ENCODE measurements around the gene NDUFB5.

Gene NDUFB5

GRCh38 chr3:179672918-179673317 lies 68.3 kb downstream of the NDUFB5 start:
- H3K4me3 ChIP-seq (ENCODE audit: low read depth, low read length), result no peak overlapping the region
- no peak for DNase-seq (ENCODE audit: low read depth)
- TF ChIP-seq, protein P1, sequence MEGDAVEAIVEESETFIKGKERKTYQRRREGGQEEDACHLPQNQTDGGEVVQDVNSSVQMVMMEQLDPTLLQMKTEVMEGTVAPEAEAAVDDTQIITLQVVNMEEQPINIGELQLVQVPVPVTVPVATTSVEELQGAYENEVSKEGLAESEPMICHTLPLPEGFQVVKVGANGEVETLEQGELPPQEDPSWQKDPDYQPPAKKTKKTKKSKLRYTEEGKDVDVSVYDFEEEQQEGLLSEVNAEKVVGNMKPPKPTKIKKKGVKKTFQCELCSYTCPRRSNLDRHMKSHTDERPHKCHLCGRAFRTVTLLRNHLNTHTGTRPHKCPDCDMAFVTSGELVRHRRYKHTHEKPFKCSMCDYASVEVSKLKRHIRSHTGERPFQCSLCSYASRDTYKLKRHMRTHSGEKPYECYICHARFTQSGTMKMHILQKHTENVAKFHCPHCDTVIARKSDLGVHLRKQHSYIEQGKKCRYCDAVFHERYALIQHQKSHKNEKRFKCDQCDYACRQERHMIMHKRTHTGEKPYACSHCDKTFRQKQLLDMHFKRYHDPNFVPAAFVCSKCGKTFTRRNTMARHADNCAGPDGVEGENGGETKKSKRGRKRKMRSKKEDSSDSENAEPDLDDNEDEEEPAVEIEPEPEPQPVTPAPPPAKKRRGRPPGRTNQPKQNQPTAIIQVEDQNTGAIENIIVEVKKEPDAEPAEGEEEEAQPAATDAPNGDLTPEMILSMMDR (IDR thresholded peaks at IDR 0.05; ENCODE audit: insufficient read depth, low read depth, low read length, missing control alignments), result no peak

GRCh38 chr3:179673523-179673922 lies 68.9 kb downstream of the NDUFB5 start:
- TF ChIP-seq, protein P1 (IDR thresholded peaks at IDR 0.05; ENCODE audit: insufficient read depth, low read depth, low read length, missing control alignments), result no peak
- no peak overlapping the region for H3K4me3 ChIP-seq (ENCODE audit: low read depth, low read length)
- DNase-seq (ENCODE audit: low read depth), result no peak

GRCh38 chr3:179676081-179676480 lies 71.5 kb downstream of the NDUFB5 start:
- TF ChIP-seq, protein P1 (IDR thresholded peaks at IDR 0.05; ENCODE audit: insufficient read depth, low read depth, low read length, missing control alignments), result no peak

More at GRCh38 chr3:179676081-179676480, 71.5 kb downstream of the NDUFB5 start:
- H3K4me3 ChIP-seq (ENCODE audit: low read depth, low read length), result no peak overlapping the region
- DNase-seq (ENCODE audit: low read depth), result no peak

Data from GM12865 (cell line).